Measurements from ENCODE around the gene YPEL4. TPM values are rescaled to one million over a fixed set of nuclear protein-coding genes. Genes with fewer than 3 reads are reported as not detected.
"Not testable (repeated sequence)": the region's sequence is repeated elsewhere in the genome, so short reads cannot be mapped to it uniquely, and the experiment has no call there.

Gene YPEL4
- polyA plus RNA-seq (2013, experiment 1 of 2), result 0.01 TPM
- polyA plus RNA-seq (2013, experiment 2 of 2), result not detected

GRCh38 chr11:57649826-57650738 is at the start of gene YPEL4:
Gene YPEL4, minus strand, starts transcription at chr11:57649912. Its CDS starts 2,805 bp downstream, at chr11:57647107.
- Histone ChIP-seq H3K4me2 (ENCODE audit: low read length) (peak within 1 kb of the TSS; percentile 16), H3K4me1 (ENCODE audit: control insufficient read depth, low read depth, low read length) (peaks cover 18% of the 10 kb centered on the region), H3K23ac (ENCODE audit: low read length) (no peak within 1 kb of the TSS), H3K56ac (ENCODE audit: low read length) (peak within 1 kb of the TSS; percentile 80), H2BK120ac (ENCODE audit: low read depth, low read length) (no peak within 1 kb of the TSS), H2BK5ac (ENCODE audit: low read length) (no peak within 1 kb of the TSS), H3K18ac (ENCODE audit: low read length) (no peak within 1 kb of the TSS), H3K27me3 (ENCODE audit: insufficient read depth, low read length, poor library complexity) (no peaks in the 10 kb centered on the region), H3K9ac (ENCODE audit: low read length) (peak within 1 kb of the TSS; percentile 50), H3K36me3 (ENCODE audit: control insufficient read depth, insufficient read depth, low read length) (no peaks in the 10 kb centered on the region), H3K27ac (ENCODE audit: low read depth, low read length) (no peak within 1 kb of the TSS), H4K8ac (ENCODE audit: low read depth, low read length) (no peak within 1 kb of the TSS), H3K79me2 (ENCODE audit: control insufficient read depth, insufficient read depth, low read length) (no peaks in the 10 kb centered on the region), H3K4me3 (ENCODE audit: low read length) (no peak within 1 kb of the TSS), H2AK5ac (ENCODE audit: low read length) (no peak within 1 kb of the TSS), H4K5ac (ENCODE audit: low read length) (no peak within 1 kb of the TSS), H3K79me1 (ENCODE audit: low read length) (no peaks in the 10 kb centered on the region), H2BK15ac (replicated peaks; ENCODE audit: low read depth) (no peak within 1 kb of the TSS), H3K4ac (ENCODE audit: low read depth, low read length) (no peak within 1 kb of the TSS)
- no CpG with 5 or more reads among the region's 15 CpGs for WGBS (ENCODE audit: extremely low coverage, insufficient coverage, low lambda C conversion rate)
- DNase-seq, result peak; percentile 88

GRCh38 chr11:57698843-57699365 is 49.2 kb upstream of the YPEL4 start:
- no peak overlapping the region for H4K8ac ChIP-seq (ENCODE audit: low read depth, low read length)
- no peak overlapping the region for H3K27ac ChIP-seq (ENCODE audit: low read depth, low read length)
- no peaks in the 10 kb centered on the region for H3K27me3 ChIP-seq (ENCODE audit: insufficient read depth, low read length, poor library complexity)
- H3K36me3 ChIP-seq (ENCODE audit: control insufficient read depth, insufficient read depth, low read length), result peaks cover 19% of the 10 kb centered on the region
- H3K18ac ChIP-seq (ENCODE audit: low read length), result no peak overlapping the region
- H3K4me2 ChIP-seq (ENCODE audit: low read length), result no peak overlapping the region
- H3K79me2 ChIP-seq (ENCODE audit: control insufficient read depth, insufficient read depth, low read length), result no peaks in the 10 kb centered on the region
- no peak overlapping the region for H2AK5ac ChIP-seq (ENCODE audit: low read length)
- H3K79me1 ChIP-seq (ENCODE audit: low read length), result no peaks in the 10 kb centered on the region
- no peak overlapping the region for H3K56ac ChIP-seq (ENCODE audit: low read length)
- H2BK120ac ChIP-seq (ENCODE audit: low read depth, low read length), result no peak overlapping the region
- no peak overlapping the region for H4K5ac ChIP-seq (ENCODE audit: low read length)
- no CpG with 5 or more reads among the region's 18 CpGs for WGBS (ENCODE audit: extremely low coverage, insufficient coverage, low lambda C conversion rate)
- H2BK5ac ChIP-seq (ENCODE audit: low read length), result no peak overlapping the region
- DNase-seq, result no peak
- no peak overlapping the region for H2BK15ac ChIP-seq (replicated peaks; ENCODE audit: low read depth)
- H3K23ac ChIP-seq (ENCODE audit: low read length), result no peak overlapping the region
- H3K4me3 ChIP-seq (ENCODE audit: low read length), result no peak overlapping the region
- H3K4ac ChIP-seq (ENCODE audit: low read depth, low read length), result no peak overlapping the region
- no peaks in the 10 kb centered on the region for H3K4me1 ChIP-seq (ENCODE audit: control insufficient read depth, low read depth, low read length)
- H3K9ac ChIP-seq (ENCODE audit: low read length), result no peak overlapping the region

GRCh38 chr11:57690474-57690873 is 40.8 kb upstream of the YPEL4 start:
- DNase-seq; H3K18ac ChIP-seq (ENCODE audit: low read length); H3K36me3 ChIP-seq (ENCODE audit: control insufficient read depth, insufficient read depth, low read length); H3K4me1 ChIP-seq (ENCODE audit: control insufficient read depth, low read depth, low read length); H3K23ac ChIP-seq (ENCODE audit: low read length); H3K4me2 ChIP-seq (ENCODE audit: low read length); H3K56ac ChIP-seq (ENCODE audit: low read length); H3K27ac ChIP-seq (ENCODE audit: low read depth, low read length); H2AK5ac ChIP-seq (ENCODE audit: low read length); H3K79me1 ChIP-seq (ENCODE audit: low read length); H2BK15ac ChIP-seq (replicated peaks; ENCODE audit: low read depth); H3K9ac ChIP-seq (ENCODE audit: low read length); H3K4ac ChIP-seq (ENCODE audit: low read depth, low read length); H3K79me2 ChIP-seq (ENCODE audit: control insufficient read depth, insufficient read depth, low read length); H4K5ac ChIP-seq (ENCODE audit: low read length); H2BK5ac ChIP-seq (ENCODE audit: low read length); H4K8ac ChIP-seq (ENCODE audit: low read depth, low read length); H3K27me3 ChIP-seq (ENCODE audit: insufficient read depth, low read length, poor library complexity); H2BK120ac ChIP-seq (ENCODE audit: low read depth, low read length); H3K4me3 ChIP-seq (ENCODE audit: low read length): not testable (repeated sequence)
- WGBS (ENCODE audit: extremely low coverage, insufficient coverage, low lambda C conversion rate), result no CpG with 5 or more reads among the region's 5 CpGs

GRCh38 chr11:57681168-57681567 is 31.5 kb upstream of the YPEL4 start:
- Histone ChIP-seq H3K27me3 (ENCODE audit: insufficient read depth, low read length, poor library complexity) (no peaks in the 10 kb centered on the region), H2BK120ac (ENCODE audit: low read depth, low read length) (no peak overlapping the region), H3K18ac (ENCODE audit: low read length) (no peak overlapping the region), H3K56ac (ENCODE audit: low read length) (no peak overlapping the region), H3K9ac (ENCODE audit: low read length) (no peak overlapping the region), H3K4ac (ENCODE audit: low read depth, low read length) (no peak overlapping the region), H3K23ac (ENCODE audit: low read length) (no peak overlapping the region), H4K5ac (ENCODE audit: low read length) (no peak overlapping the region), H3K79me2 (ENCODE audit: control insufficient read depth, insufficient read depth, low read length) (peaks cover 28% of the 10 kb centered on the region), H3K27ac (ENCODE audit: low read depth, low read length) (no peak overlapping the region), H3K79me1 (ENCODE audit: low read length) (peaks cover 21% of the 10 kb centered on the region), H3K4me1 (ENCODE audit: control insufficient read depth, low read depth, low read length) (peaks cover 1% of the 10 kb centered on the region), H2BK15ac (replicated peaks; ENCODE audit: low read depth) (no peak overlapping the region), H3K4me3 (ENCODE audit: low read length) (no peak overlapping the region), H3K36me3 (ENCODE audit: control insufficient read depth, insufficient read depth, low read length) (peaks cover 7% of the 10 kb centered on the region), H3K4me2 (ENCODE audit: low read length) (no peak overlapping the region), H2BK5ac (ENCODE audit: low read length) (no peak overlapping the region), H2AK5ac (ENCODE audit: low read length) (no peak overlapping the region), H4K8ac (ENCODE audit: low read depth, low read length) (no peak overlapping the region)
- DNase-seq, result no peak
- WGBS (ENCODE audit: extremely low coverage, insufficient coverage, low lambda C conversion rate), result no CpG with 5 or more reads among the region's 1 CpG

- H4K8ac ChIP-seq (ENCODE audit: low read depth, low read length), result no peak overlapping the region
- peaks cover 8% of the 10 kb centered on the region for H3K4me1 ChIP-seq (ENCODE audit: control insufficient read depth, low read depth, low read length)
- no peak overlapping the region for H3K9ac ChIP-seq (ENCODE audit: low read length)
- H3K4me2 ChIP-seq (ENCODE audit: low read length), result no peak overlapping the region
- no peak overlapping the region for H3K18ac ChIP-seq (ENCODE audit: low read length)
- H2BK120ac ChIP-seq (ENCODE audit: low read depth, low read length), result no peak overlapping the region
- no peak overlapping the region for H3K56ac ChIP-seq (ENCODE audit: low read length)
- H2BK15ac ChIP-seq (replicated peaks; ENCODE audit: low read depth), result no peak overlapping the region
- peaks cover 7% of the 10 kb centered on the region for H3K36me3 ChIP-seq (ENCODE audit: control insufficient read depth, insufficient read depth, low read length)
- peaks cover 24% of the 10 kb centered on the region for H3K79me1 ChIP-seq (ENCODE audit: low read length)
- peaks cover 30% of the 10 kb centered on the region for H3K79me2 ChIP-seq (ENCODE audit: control insufficient read depth, insufficient read depth, low read length)
- H3K27ac ChIP-seq (ENCODE audit: low read depth, low read length), result no peak overlapping the region
- DNase-seq, result no peak
- H2AK5ac ChIP-seq (ENCODE audit: low read length), result no peak overlapping the region
- no CpG with 5 or more reads among the region's 2 CpGs for WGBS (ENCODE audit: extremely low coverage, insufficient coverage, low lambda C conversion rate)
- H3K4ac ChIP-seq (ENCODE audit: low read depth, low read length), result no peak overlapping the region
- H3K23ac ChIP-seq (ENCODE audit: low read length), result no peak overlapping the region
- H3K4me3 ChIP-seq (ENCODE audit: low read length), result no peak overlapping the region
- H4K5ac ChIP-seq (ENCODE audit: low read length), result no peak overlapping the region
- H2BK5ac ChIP-seq (ENCODE audit: low read length), result no peak overlapping the region
- no peaks in the 10 kb centered on the region for H3K27me3 ChIP-seq (ENCODE audit: insufficient read depth, low read length, poor library complexity)
Observed at GRCh38 chr11:57680552-57680874, 30.8 kb upstream of the YPEL4 start.
